Caco-2 (cell line): ENCODE data around the gene RAB33A. TPM values are rescaled to one million over a fixed set of nuclear protein-coding genes. Genes with fewer than 3 reads are reported as not detected.

ENCODE experiments used
- BruUV-seq: library from RNA; stranded (reverse); fragments of 400-500 nt; replicated peaks from 2 replicates; lab custom pipeline; 2021; lab: Mats Ljungman, UMichigan
- CTCF ChIA-PET: fragments of 300-600 bp; sonication (Branson Sonifier 250); formaldehyde crosslinking; loops from one replicate; lab custom pipeline; 2022; ENCODE audit warnings: antibody characterized with exemption; lab: Charles Lee
- POLR2A ChIA-PET: fragments of 300-600 bp; sonication (Branson Sonifier 250); formaldehyde crosslinking; loops from one replicate; lab custom pipeline; 2022; ENCODE audit warnings: antibody characterized with exemption; lab: Charles Lee
- DNase-seq, 2 experiments: peaks; one replicate each; pipeline versions ENCODE4 v3.0.0 to v3.0.0-alpha.2; 2020 to 2022
- H3K27me3 ChIP-seq: replicated peaks from 2 replicates; pipeline ENCODE4 v1.6.0; 2011; ENCODE audit warnings: low read length; ENCODE audit not compliant: control insufficient read depth, insufficient read depth
- H3K36me3 ChIP-seq: 2 replicates; pipeline ENCODE4 v1.5.1; 2011; ENCODE audit warnings: low read length; ENCODE audit not compliant: control insufficient read depth, insufficient read depth
- H3K4me1 ChIP-seq: fragments of 250-450 bp; sonication (Bioruptor Pico); 2 replicates; pipeline ENCODE4 v1.5.1; 2020; ENCODE audit warnings: mild to moderate bottlenecking
- H3K4me3 ChIP-seq: 2 replicates; pipeline ENCODE4 v1.5.1; 2011; ENCODE audit warnings: low read depth, mild to moderate bottlenecking, control low read depth, low read length
- H3K9me3 ChIP-seq: fragments of 250-450 bp; sonication (Bioruptor Pico); 2 replicates; pipeline ENCODE4 v1.5.1; 2020; ENCODE audit warnings: mild to moderate bottlenecking, moderate library complexity
- H3K27ac Mint-ChIP-seq: one replicate; pipeline ENCODE4 v1.8.0; 2022; ENCODE audit warnings: mixed read lengths; ENCODE audit not compliant: unreplicated experiment
- H3K27me3 Mint-ChIP-seq: one replicate; pipeline ENCODE4 v1.8.0; 2022; ENCODE audit warnings: mixed read lengths; ENCODE audit not compliant: insufficient read depth, unreplicated experiment
- H3K36me3 Mint-ChIP-seq: one replicate; pipeline ENCODE4 v1.8.0; 2022; ENCODE audit warnings: mild to moderate bottlenecking, mixed read lengths; ENCODE audit not compliant: insufficient read depth, unreplicated experiment
- H3K4me1 Mint-ChIP-seq: one replicate; pipeline ENCODE4 v1.8.0; 2022; ENCODE audit warnings: low read depth, mixed read lengths; ENCODE audit not compliant: unreplicated experiment
- H3K4me3 Mint-ChIP-seq: one replicate; pipeline ENCODE4 v1.8.0; 2022; ENCODE audit warnings: mild to moderate bottlenecking, moderate library complexity, mixed read lengths; ENCODE audit not compliant: unreplicated experiment
- H3K9me3 Mint-ChIP-seq: one replicate; pipeline ENCODE4 v1.8.0; 2022; ENCODE audit warnings: mixed read lengths; ENCODE audit not compliant: unreplicated experiment
- CTCF ChIP-seq, 2 experiments: fragments of 200-600 bp in 1 of 2; IDR thresholded peaks; 1 replicate in 1 of 2; 2 replicates in 1 of 2; pipeline versions ENCODE4 v1.5.1 to v1.8.0; 2011 to 2022; ENCODE audit warnings: antibody characterized with exemption in 1 of 2, control low read depth in 1 of 2, inconsistent platforms in 1 of 2, low read depth in 1 of 2, low read length in 1 of 2, mild to moderate bottlenecking in 1 of 2, moderate library complexity in 1 of 2; ENCODE audit not compliant: insufficient read depth in 1 of 2, severe bottlenecking in 1 of 2, unreplicated experiment in 1 of 2
- intact Hi-C: fragments of 100-400 bp; cut with micrococcal nuclease; formaldehyde crosslinking; loops from one replicate; pipeline ENCODE4 v1.10.0; 2022; ENCODE audit not compliant: unreplicated experiment
- total RNA-seq: library from RNA; stranded (reverse); gene quantifications from 2 replicates; pipeline ENCODE4 v1.2.3, GENCODE V29; 2022

Gene RAB33A
- total RNA-seq, 1 experiment from 2014 or later: not detected

- no peaks in the 10 kb centered on the region for H3K36me3 ChIP-seq
- H3K4me3 Mint-ChIP-seq: no peak overlapping the region
- H3K27me3 ChIP-seq: no peaks in the 10 kb centered on the region
- no peaks in the 10 kb centered on the region for H3K4me1 Mint-ChIP-seq
- no peaks in the 10 kb centered on the region for H3K4me1 ChIP-seq
- no peaks in the 10 kb centered on the region for H3K27me3 Mint-ChIP-seq
- H3K27ac Mint-ChIP-seq: no peak overlapping the region
- intact Hi-C loops: no loop called here
- H3K9me3 Mint-ChIP-seq: no peaks in the 10 kb centered on the region
- ChIA-PET POLR2A (no interaction called here), CTCF (no interaction called here)
- no peak for DNase-seq
- BruUV-seq: no TSS peak
- H3K9me3 ChIP-seq: no peaks in the 10 kb centered on the region
- H3K36me3 Mint-ChIP-seq: peaks cover 24% of the 10 kb centered on the region
- H3K4me3 ChIP-seq: no peak overlapping the region
- TF ChIP-seq CTCF (IDR thresholded peaks at IDR 0.05; ENCODE audit: insufficient read depth in 1 of 2, low read depth in 1 of 2, low read length in 1 of 2, severe bottlenecking in 1 of 2, unreplicated experiment in 1 of 2): no peak
Observed at GRCh38 chrX:130139474-130140201, 32.1 kb upstream of the RAB33A start.

- ChIA-PET CTCF (no interaction called here), POLR2A (no interaction called here)
- no peaks in the 10 kb centered on the region; the same call in 1 of the 2 replicates for H3K36me3 ChIP-seq
- Mint-ChIP-seq H3K4me1 (no peaks in the 10 kb centered on the region), H3K9me3 (no peaks in the 10 kb centered on the region), H3K36me3 (peaks cover 28% of the 10 kb centered on the region), H3K27me3 (no peaks in the 10 kb centered on the region), H3K4me3 (no peak overlapping the region), H3K27ac (peak overlapping the region; percentile 71)
- no peaks in the 10 kb centered on the region for H3K4me1 ChIP-seq
- H3K9me3 ChIP-seq: no peaks in the 10 kb centered on the region
- intact Hi-C loops: no loop called here
- DNase-seq: no peak
- H3K4me3 ChIP-seq: no peak overlapping the region
- no peaks in the 10 kb centered on the region for H3K27me3 ChIP-seq
- TF ChIP-seq CTCF (IDR thresholded peaks at IDR 0.05; ENCODE audit: insufficient read depth in 1 of 2, low read depth in 1 of 2, low read length in 1 of 2, severe bottlenecking in 1 of 2, unreplicated experiment in 1 of 2): no peak
- BruUV-seq: no TSS peak
Observed at GRCh38 chrX:130144509-130144908, 27.3 kb upstream of the RAB33A start.

GRCh38 chrX:130145123-130145522 lies 26.6 kb upstream of the RAB33A start:
- Histone ChIP-seq H3K36me3 (no peaks in the 10 kb centered on the region; the same call in 1 of the 2 replicates), H3K4me1 (no peaks in the 10 kb centered on the region), H3K27me3 (no peaks in the 10 kb centered on the region), H3K4me3 (no peak overlapping the region), H3K9me3 (no peaks in the 10 kb centered on the region)
- Mint-ChIP-seq H3K36me3 (peaks cover 28% of the 10 kb centered on the region), H3K4me3 (no peak overlapping the region), H3K4me1 (no peaks in the 10 kb centered on the region), H3K27ac (no peak overlapping the region), H3K9me3 (no peaks in the 10 kb centered on the region), H3K27me3 (no peaks in the 10 kb centered on the region)
- intact Hi-C loops: no loop called here
- no peak for DNase-seq
- CTCF ChIA-PET: no interaction called here
- POLR2A ChIA-PET: no interaction called here
- BruUV-seq: no TSS peak
- no peak for TF ChIP-seq CTCF (IDR thresholded peaks at IDR 0.05; ENCODE audit: insufficient read depth in 1 of 2, low read depth in 1 of 2, low read length in 1 of 2, severe bottlenecking in 1 of 2, unreplicated experiment in 1 of 2)
